ENCODE results near the gene RC3H1.

The RC3H1 gene

GRCh38 chr1:173889885-173890284 is 132.3 kb downstream of the RC3H1 start:
- no peak overlapping the region for H3K4me3 ChIP-seq (ENCODE audit: low read depth, low read length)
- TF ChIP-seq MAX (IDR thresholded peaks at IDR 0.05; ENCODE audit: low read depth, low read length) (no peak), MYC (IDR thresholded peaks at IDR 0.05; ENCODE audit: low read depth, low read length) (no peak), POLR2A (IDR thresholded peaks at IDR 0.05; ENCODE audit: extremely low read depth, insufficient read length) (no peak)
- TF ChIP-seq, protein P1, sequence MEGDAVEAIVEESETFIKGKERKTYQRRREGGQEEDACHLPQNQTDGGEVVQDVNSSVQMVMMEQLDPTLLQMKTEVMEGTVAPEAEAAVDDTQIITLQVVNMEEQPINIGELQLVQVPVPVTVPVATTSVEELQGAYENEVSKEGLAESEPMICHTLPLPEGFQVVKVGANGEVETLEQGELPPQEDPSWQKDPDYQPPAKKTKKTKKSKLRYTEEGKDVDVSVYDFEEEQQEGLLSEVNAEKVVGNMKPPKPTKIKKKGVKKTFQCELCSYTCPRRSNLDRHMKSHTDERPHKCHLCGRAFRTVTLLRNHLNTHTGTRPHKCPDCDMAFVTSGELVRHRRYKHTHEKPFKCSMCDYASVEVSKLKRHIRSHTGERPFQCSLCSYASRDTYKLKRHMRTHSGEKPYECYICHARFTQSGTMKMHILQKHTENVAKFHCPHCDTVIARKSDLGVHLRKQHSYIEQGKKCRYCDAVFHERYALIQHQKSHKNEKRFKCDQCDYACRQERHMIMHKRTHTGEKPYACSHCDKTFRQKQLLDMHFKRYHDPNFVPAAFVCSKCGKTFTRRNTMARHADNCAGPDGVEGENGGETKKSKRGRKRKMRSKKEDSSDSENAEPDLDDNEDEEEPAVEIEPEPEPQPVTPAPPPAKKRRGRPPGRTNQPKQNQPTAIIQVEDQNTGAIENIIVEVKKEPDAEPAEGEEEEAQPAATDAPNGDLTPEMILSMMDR (IDR thresholded peaks at IDR 0.05; ENCODE audit: low read depth, low read length): no peak
- no peak for DNase-seq (ENCODE audit: low read depth)

DNA sequence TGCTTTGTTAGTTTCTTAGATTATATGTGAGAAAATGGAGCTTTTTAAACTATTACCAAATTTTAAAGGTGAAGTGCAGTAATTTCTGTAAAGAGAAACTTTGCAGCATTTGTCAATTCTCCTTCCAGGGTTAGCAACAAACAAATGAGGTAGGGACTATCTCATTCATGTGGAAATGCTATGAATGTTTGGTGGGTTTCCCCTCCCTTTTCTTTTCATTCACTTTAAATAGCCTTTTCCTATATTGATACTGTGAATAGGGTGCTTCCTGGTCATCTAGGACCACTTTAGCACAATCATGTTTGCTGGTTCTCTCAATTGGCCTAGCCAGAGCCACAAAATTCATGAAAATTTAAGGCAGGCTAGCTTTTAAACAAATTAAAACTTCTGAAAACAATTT is 133.4 kb downstream of the RC3H1 start:
- TF ChIP-seq, protein P1 (IDR thresholded peaks at IDR 0.05; ENCODE audit: low read depth, low read length): no peak
- TF ChIP-seq POLR2A (IDR thresholded peaks at IDR 0.05; ENCODE audit: extremely low read depth, insufficient read length) (no peak), MAX (IDR thresholded peaks at IDR 0.05; ENCODE audit: low read depth, low read length) (no peak), MYC (IDR thresholded peaks at IDR 0.05; ENCODE audit: low read depth, low read length) (no peak)
- H3K4me3 ChIP-seq (ENCODE audit: low read depth, low read length): no peak overlapping the region
- no peak for DNase-seq (ENCODE audit: low read depth)

DNA sequence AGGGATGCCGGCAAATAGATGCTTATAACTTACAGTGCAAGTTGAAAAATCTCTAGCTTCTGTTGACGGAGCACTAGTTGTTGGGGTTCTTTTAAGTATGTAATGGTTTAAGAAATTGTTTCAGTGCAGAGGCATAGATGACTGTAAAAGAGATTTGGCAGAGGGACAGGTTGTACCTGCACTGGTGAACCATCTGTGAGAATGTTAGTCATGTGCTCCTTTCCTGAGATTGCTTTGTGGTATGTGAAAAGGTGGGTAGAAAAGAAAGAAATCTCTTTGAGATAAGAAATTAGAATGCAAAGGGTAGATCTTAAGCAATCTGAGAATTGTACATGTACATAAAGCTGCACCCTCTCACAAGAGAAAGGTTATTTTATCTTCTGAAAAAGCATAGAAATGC is 134.5 kb downstream of the RC3H1 start:
- TF ChIP-seq MAX (IDR thresholded peaks at IDR 0.05; ENCODE audit: low read depth, low read length) (no peak), POLR2A (IDR thresholded peaks at IDR 0.05; ENCODE audit: extremely low read depth, insufficient read length) (no peak), MYC (IDR thresholded peaks at IDR 0.05; ENCODE audit: low read depth, low read length) (no peak)
- TF ChIP-seq, protein P1 (IDR thresholded peaks at IDR 0.05; ENCODE audit: low read depth, low read length): no peak
- DNase-seq (ENCODE audit: low read depth): no peak

GRCh38 chr1:173886746-173887611 is 135.2 kb downstream of the RC3H1 start:
- TF ChIP-seq MAX (IDR thresholded peaks at IDR 0.05; ENCODE audit: low read depth, low read length) (no peak), POLR2A (IDR thresholded peaks at IDR 0.05; ENCODE audit: extremely low read depth, insufficient read length) (no peak)
- TF ChIP-seq, protein P1 (IDR thresholded peaks at IDR 0.05; ENCODE audit: low read depth, low read length): no peak
- no peak overlapping the region for H3K4me3 ChIP-seq (ENCODE audit: low read depth, low read length)
- DNase-seq (ENCODE audit: low read depth): no peak

More for the DNA sequence above, 134.5 kb downstream of the RC3H1 start:
- no peak overlapping the region for H3K4me3 ChIP-seq (ENCODE audit: low read depth, low read length)

GRCh38 chr1:173884701-173885100 is 137.5 kb downstream of the RC3H1 start:
- TF ChIP-seq MAX (IDR thresholded peaks at IDR 0.05; ENCODE audit: low read depth, low read length) (no peak), POLR2A (IDR thresholded peaks at IDR 0.05; ENCODE audit: extremely low read depth, insufficient read length) (no peak), MYC (IDR thresholded peaks at IDR 0.05; ENCODE audit: low read depth, low read length) (no peak)
- TF ChIP-seq, protein P1 (IDR thresholded peaks at IDR 0.05; ENCODE audit: low read depth, low read length): no peak
- no peak for DNase-seq (ENCODE audit: low read depth)
- no peak overlapping the region for H3K4me3 ChIP-seq (ENCODE audit: low read depth, low read length)

Data from NB4 (cell line).